GM12801 (cell line): ENCODE results near the gene ADAMTS18.

ENCODE experiments used
- TF ChIP-seq, protein P1 (sequence below): IDR thresholded peaks from one replicate; pipeline ENCODE4 v1.5.1; 2011; ENCODE audit warnings: control low read depth; ENCODE audit not compliant: insufficient read length; ENCODE audit errors: extremely low read depth

ADAMTS18 gene

GRCh38 chr16:77282345-77282744, 152.5 kb downstream of the ADAMTS18 start:
- TF ChIP-seq, protein P1, sequence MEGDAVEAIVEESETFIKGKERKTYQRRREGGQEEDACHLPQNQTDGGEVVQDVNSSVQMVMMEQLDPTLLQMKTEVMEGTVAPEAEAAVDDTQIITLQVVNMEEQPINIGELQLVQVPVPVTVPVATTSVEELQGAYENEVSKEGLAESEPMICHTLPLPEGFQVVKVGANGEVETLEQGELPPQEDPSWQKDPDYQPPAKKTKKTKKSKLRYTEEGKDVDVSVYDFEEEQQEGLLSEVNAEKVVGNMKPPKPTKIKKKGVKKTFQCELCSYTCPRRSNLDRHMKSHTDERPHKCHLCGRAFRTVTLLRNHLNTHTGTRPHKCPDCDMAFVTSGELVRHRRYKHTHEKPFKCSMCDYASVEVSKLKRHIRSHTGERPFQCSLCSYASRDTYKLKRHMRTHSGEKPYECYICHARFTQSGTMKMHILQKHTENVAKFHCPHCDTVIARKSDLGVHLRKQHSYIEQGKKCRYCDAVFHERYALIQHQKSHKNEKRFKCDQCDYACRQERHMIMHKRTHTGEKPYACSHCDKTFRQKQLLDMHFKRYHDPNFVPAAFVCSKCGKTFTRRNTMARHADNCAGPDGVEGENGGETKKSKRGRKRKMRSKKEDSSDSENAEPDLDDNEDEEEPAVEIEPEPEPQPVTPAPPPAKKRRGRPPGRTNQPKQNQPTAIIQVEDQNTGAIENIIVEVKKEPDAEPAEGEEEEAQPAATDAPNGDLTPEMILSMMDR, result no peak

GRCh38 chr16:77277571-77277970, 157.3 kb downstream of the ADAMTS18 start:
- TF ChIP-seq, protein P1, result no peak

DNA sequence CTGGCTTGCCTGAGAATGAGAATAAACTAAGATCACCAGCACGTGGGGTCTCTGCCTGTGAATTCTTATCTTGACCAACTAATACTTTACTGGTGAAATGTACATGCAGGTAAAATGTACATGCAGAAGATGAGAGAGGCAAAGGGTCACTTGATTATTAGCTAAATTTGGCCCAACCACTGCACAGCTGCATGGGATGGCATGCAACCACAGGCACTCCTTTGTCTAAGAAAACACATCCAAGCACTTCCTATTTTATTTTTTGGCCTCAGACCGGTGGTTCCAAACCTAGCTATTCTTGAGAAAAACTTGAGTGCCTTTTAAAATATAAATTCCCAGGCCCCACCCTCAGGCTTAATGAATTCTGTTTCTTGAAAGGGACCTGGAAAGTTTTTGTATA, 157.7 kb downstream of the ADAMTS18 start:
- TF ChIP-seq, protein P1, result no peak

GRCh38 chr16:77276661-77277060, 158.2 kb downstream of the ADAMTS18 start:
- TF ChIP-seq, protein P1, result no peak

- TF ChIP-seq, protein P1, result no peak
These were observed 161.0 kb downstream of the ADAMTS18 start for GRCh38 chr16:77273815-77274214.

DNA sequence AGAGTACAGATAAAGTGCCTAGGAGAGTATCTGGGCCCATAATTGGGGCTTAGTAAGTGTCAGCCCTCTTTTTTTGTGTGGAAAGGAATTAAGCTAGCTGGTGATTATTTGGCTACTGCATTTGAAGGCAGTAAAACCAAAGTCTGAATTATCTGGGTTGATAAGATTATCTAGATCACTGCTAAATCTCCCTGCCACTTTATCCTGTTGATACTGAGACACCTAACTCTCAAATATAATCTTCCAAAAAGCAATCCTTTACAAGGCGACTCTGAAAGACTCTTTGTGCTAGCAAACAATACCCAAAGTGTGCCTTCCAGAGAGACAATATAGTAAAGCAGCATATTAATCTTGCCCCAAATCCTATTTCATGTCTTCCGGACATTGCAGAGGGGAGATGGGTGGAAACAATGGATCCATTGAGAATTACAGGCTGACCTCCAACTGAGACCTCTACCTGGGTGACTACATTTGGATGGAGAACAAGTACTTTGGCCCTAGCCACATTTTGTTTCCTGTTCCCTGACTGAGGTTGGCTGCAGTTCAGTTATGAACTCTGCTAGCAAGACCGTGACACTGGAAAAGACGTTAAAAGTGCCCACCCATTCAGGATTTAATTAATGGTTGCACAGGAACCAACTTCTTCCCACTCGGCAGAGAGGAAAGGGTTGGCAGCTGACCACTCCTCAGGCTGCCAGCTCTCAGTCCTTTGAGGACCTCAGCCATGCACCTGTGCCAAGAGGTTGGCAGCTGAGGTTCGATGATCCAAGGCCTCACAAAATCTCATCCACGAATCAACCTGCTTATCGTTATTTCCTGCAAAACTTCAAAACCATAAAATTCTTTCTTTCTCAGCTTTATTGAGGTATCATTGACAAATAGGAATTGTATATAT, 163.1 kb downstream of the ADAMTS18 start:
- TF ChIP-seq, protein P1, result no peak

DNA sequence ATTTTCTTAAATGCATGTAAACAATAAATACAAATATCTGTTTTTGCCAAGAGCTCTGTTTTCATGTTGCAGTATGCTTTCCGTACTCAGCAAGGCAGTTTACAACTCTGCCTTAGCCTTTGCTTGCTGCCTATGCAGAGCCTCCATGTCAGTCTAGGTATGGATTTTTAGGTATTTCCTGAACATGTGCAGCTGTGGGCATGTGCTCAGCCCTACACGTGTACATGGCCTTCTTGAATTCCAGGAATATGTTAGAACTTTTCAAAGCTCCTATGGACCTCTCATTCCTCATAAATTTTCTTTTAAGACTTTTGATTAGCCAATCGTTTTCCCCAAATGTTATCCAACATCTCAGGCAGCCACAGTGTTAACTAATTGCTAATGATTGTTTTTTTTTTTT, 171.9 kb downstream of the ADAMTS18 start:
- TF ChIP-seq, protein P1, result no peak
